Tibial nerve (tissue), 4 donors: ENCODE measurements around the gene C12orf75.

ENCODE experiments used
- CTCF ChIP-seq, 5 experiments: fragments of 200-600 bp in 3 of 5; fragments of 450-650 bp in 2 of 5; sonication (generic) in 3 of 5; IDR thresholded peaks; one replicate each; pipeline ENCODE4 v1.5.1; 2016 to 2019; ENCODE audit warnings: antibody characterized with exemption in 5 of 5, mild to moderate bottlenecking in 3 of 5, moderate library complexity in 2 of 5
- EP300 ChIP-seq, 2 donors: sonication (generic); formaldehyde crosslinking; IDR thresholded peaks; one replicate each; pipeline ENCODE4 v1.6.1; 2017; ENCODE audit warnings: antibody characterized with exemption in 2 of 2, mild to moderate bottlenecking in 1 of 2
- POLR2A ChIP-seq, 2 donors: fragments of 450-650 bp; IDR thresholded peaks; one replicate each; pipeline ENCODE4 v1.6.1; 2017; ENCODE audit warnings: antibody characterized with exemption in 2 of 2, mild to moderate bottlenecking in 2 of 2, moderate library complexity in 2 of 2

DNA sequence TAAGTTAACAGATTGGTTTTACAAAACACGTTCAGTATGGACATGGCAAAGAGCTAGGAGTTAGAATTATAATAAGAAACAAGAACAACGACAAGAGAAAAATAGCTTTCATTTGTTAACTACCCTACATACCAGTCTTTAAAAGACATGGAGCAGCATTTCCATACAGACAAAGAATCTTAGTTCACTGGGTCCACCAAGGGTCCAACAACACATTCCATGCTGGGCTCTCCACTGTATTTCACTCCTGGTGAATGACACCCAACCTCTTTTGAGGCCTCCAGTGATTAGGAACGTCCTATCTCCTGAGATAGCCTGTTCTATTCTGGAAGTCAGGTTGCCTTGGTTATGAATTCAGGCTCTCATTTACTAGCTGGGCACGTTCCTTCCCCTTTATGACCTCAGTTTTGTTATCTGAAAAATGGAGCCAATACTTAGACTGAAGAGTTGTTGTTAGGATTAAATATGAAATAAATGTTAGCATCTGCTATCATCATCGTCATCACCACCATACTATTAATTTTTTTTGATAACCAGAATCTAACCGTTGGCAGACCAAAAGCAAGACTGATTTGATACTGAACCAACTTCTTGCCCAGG, 37.7 kb downstream of the C12orf75 start:
- TF ChIP-seq CTCF (IDR thresholded peaks at IDR 0.05) (no peak), POLR2A (IDR thresholded peaks at IDR 0.05) (no peak), EP300 (IDR thresholded peaks at IDR 0.05) (no peak)
